ENCODE data around the gene NECAB3.

Gene NECAB3

GRCh38 chr20:33672426-33673113 is 1.7 kb downstream of the NECAB3 start:
- TF ChIP-seq, protein P1, sequence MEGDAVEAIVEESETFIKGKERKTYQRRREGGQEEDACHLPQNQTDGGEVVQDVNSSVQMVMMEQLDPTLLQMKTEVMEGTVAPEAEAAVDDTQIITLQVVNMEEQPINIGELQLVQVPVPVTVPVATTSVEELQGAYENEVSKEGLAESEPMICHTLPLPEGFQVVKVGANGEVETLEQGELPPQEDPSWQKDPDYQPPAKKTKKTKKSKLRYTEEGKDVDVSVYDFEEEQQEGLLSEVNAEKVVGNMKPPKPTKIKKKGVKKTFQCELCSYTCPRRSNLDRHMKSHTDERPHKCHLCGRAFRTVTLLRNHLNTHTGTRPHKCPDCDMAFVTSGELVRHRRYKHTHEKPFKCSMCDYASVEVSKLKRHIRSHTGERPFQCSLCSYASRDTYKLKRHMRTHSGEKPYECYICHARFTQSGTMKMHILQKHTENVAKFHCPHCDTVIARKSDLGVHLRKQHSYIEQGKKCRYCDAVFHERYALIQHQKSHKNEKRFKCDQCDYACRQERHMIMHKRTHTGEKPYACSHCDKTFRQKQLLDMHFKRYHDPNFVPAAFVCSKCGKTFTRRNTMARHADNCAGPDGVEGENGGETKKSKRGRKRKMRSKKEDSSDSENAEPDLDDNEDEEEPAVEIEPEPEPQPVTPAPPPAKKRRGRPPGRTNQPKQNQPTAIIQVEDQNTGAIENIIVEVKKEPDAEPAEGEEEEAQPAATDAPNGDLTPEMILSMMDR (IDR thresholded peaks at IDR 0.05; ENCODE audit: low read length): no peak
- TF ChIP-seq EZH2 (optimal IDR thresholded peaks at IDR 0.05; ENCODE audit: low read depth, low read length) (no peak), EZH2phosphoT487 (IDR thresholded peaks at IDR 0.05; ENCODE audit: low read length) (no peak)
- peak; percentile 5 for DNase-seq
- no peaks in the 10 kb centered on the region for H3K36me3 ChIP-seq (replicated peaks; ENCODE audit: insufficient read depth, low read length)
- no peaks in the 10 kb centered on the region for H4K20me1 ChIP-seq (ENCODE audit: insufficient read depth, low read length)
- H3K9ac ChIP-seq (ENCODE audit: low read length): peak overlapping the region; percentile 73; the same call in 1 of the 2 replicates
- no peaks in the 10 kb centered on the region for H3K9me2 ChIP-seq (replicated peaks; ENCODE audit: insufficient read depth, low read length)
- no peaks in the 10 kb centered on the region for H3K27me3 ChIP-seq (replicated peaks; ENCODE audit: insufficient read depth, low read length)
- no peak overlapping the region for H3K27ac ChIP-seq (ENCODE audit: low read length)
- H3K79me2 ChIP-seq (ENCODE audit: low read length): peaks cover 30% of the 10 kb centered on the region
- peaks cover 17% of the 10 kb centered on the region; the same call in 1 of the 2 replicates for H3F3A ChIP-seq (ENCODE audit: insufficient read depth, low read length)
- peaks cover 22% of the 10 kb centered on the region for H3K4me1 ChIP-seq (ENCODE audit: low read length)
- H3K4me2 ChIP-seq (ENCODE audit: low read depth, low read length): peak overlapping the region; percentile 99; the same call in 1 of the 2 replicates
- peak overlapping the region; percentile 91 for H3K4me3 ChIP-seq (ENCODE audit: low read length)
- H3K9me3 ChIP-seq (replicated peaks; ENCODE audit: insufficient read depth, low read length): no peaks in the 10 kb centered on the region
- H2AFZ ChIP-seq (ENCODE audit: low read length): no peak overlapping the region

- Histone ChIP-seq H3K9me3 (replicated peaks; ENCODE audit: insufficient read depth, low read length) (no peaks in the 10 kb centered on the region), H4K20me1 (ENCODE audit: insufficient read depth, low read length) (no peaks in the 10 kb centered on the region), H3K9me2 (replicated peaks; ENCODE audit: insufficient read depth, low read length) (no peaks in the 10 kb centered on the region), H3K79me2 (ENCODE audit: low read length) (peaks cover 30% of the 10 kb centered on the region), H3K36me3 (replicated peaks; ENCODE audit: insufficient read depth, low read length) (no peaks in the 10 kb centered on the region), H3K9ac (ENCODE audit: low read length) (no peak overlapping the region), H3K4me1 (ENCODE audit: low read length) (peaks cover 22% of the 10 kb centered on the region), H3K4me2 (ENCODE audit: low read depth, low read length) (no peak overlapping the region), H3K4me3 (ENCODE audit: low read length) (no peak overlapping the region), H3F3A (ENCODE audit: insufficient read depth, low read length) (peaks cover 25% of the 10 kb centered on the region), H3K27ac (ENCODE audit: low read length) (no peak overlapping the region), H3K27me3 (replicated peaks; ENCODE audit: insufficient read depth, low read length) (no peaks in the 10 kb centered on the region), H2AFZ (ENCODE audit: low read length) (no peak overlapping the region)
- TF ChIP-seq, protein P1 (IDR thresholded peaks at IDR 0.05; ENCODE audit: low read length): no peak
- no peak for TF ChIP-seq EZH2 (optimal IDR thresholded peaks at IDR 0.05; ENCODE audit: low read depth, low read length)
- TF ChIP-seq EZH2phosphoT487 (IDR thresholded peaks at IDR 0.05; ENCODE audit: low read length): no peak
- DNase-seq: peak; percentile 5
These were observed 2.5 kb downstream of the NECAB3 start for GRCh38 chr20:33671573-33672288.

DNA sequence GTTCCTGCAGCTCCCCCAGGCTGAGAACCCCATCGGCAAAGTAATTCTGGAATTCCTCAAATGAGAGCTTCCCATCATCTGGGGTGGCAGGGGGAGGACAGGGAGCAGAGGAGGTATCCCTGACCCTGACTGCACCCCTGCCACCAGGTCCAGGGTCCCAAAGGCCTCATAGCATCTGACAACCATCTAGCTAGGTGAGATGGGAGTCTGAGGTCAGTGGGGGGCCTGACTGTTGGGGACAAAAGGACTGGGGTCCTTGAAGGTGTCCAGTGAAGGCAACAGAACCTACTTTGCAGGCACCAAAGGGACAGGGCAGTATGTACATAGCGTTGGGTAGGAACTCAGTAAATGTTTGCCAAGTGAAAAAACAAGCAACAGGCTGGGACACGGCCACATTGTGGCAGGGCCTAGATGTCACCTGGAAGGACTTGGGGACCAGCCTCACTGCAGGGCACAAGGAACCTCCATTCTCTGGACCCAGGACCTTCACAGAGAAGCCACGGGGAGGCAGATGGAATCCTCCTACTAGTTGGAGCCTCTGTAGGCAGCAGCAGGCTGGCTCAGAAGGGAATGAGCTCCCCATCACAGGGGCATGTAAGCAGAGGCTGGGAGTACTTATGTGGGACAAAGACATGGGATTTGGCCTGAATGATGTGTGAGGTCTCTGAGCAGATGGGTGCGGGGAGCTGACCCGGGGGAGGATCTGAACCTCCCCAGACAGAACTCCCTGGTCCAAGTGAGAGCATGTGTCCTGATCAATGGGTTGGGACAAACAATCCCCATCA is 3.3 kb downstream of the NECAB3 start:
- Histone ChIP-seq H3K27me3 (replicated peaks; ENCODE audit: insufficient read depth, low read length) (no peaks in the 10 kb centered on the region), H3K36me3 (replicated peaks; ENCODE audit: insufficient read depth, low read length) (no peaks in the 10 kb centered on the region), H3K9me2 (replicated peaks; ENCODE audit: insufficient read depth, low read length) (no peaks in the 10 kb centered on the region), H3K4me2 (ENCODE audit: low read depth, low read length) (no peak overlapping the region), H3K27ac (ENCODE audit: low read length) (no peak overlapping the region), H3K9me3 (replicated peaks; ENCODE audit: insufficient read depth, low read length) (no peaks in the 10 kb centered on the region), H3K4me3 (ENCODE audit: low read length) (no peak overlapping the region), H3K4me1 (ENCODE audit: low read length) (peaks cover 28% of the 10 kb centered on the region), H4K20me1 (ENCODE audit: insufficient read depth, low read length) (no peaks in the 10 kb centered on the region), H3K79me2 (ENCODE audit: low read length) (peaks cover 30% of the 10 kb centered on the region), H3K9ac (ENCODE audit: low read length) (no peak overlapping the region), H2AFZ (ENCODE audit: low read length) (no peak overlapping the region), H3F3A (ENCODE audit: insufficient read depth, low read length) (peaks cover 26% of the 10 kb centered on the region)
- TF ChIP-seq EZH2 (optimal IDR thresholded peaks at IDR 0.05; ENCODE audit: low read depth, low read length) (no peak), EZH2phosphoT487 (IDR thresholded peaks at IDR 0.05; ENCODE audit: low read length) (no peak)
- TF ChIP-seq, protein P1 (IDR thresholded peaks at IDR 0.05; ENCODE audit: low read length): no peak
- DNase-seq: peak; percentile 3

Data from MM.1S (cell line).